GM12874 (cell line): ENCODE data around the gene HSPA12A.

Experiments
- TF ChIP-seq, protein P1 (sequence below): IDR thresholded peaks from 2 replicates; pipeline ENCODE4 v1.5.1; 2011; ENCODE audit warnings: low read depth, mild to moderate bottlenecking, control low read depth, low read length, moderate library complexity; ENCODE audit not compliant: insufficient read depth

The HSPA12A gene

GRCh38 chr10:116712989-116713543 lies 29.3 kb downstream of the HSPA12A start:
- TF ChIP-seq, protein P1, sequence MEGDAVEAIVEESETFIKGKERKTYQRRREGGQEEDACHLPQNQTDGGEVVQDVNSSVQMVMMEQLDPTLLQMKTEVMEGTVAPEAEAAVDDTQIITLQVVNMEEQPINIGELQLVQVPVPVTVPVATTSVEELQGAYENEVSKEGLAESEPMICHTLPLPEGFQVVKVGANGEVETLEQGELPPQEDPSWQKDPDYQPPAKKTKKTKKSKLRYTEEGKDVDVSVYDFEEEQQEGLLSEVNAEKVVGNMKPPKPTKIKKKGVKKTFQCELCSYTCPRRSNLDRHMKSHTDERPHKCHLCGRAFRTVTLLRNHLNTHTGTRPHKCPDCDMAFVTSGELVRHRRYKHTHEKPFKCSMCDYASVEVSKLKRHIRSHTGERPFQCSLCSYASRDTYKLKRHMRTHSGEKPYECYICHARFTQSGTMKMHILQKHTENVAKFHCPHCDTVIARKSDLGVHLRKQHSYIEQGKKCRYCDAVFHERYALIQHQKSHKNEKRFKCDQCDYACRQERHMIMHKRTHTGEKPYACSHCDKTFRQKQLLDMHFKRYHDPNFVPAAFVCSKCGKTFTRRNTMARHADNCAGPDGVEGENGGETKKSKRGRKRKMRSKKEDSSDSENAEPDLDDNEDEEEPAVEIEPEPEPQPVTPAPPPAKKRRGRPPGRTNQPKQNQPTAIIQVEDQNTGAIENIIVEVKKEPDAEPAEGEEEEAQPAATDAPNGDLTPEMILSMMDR = no peak

GRCh38 chr10:116712519-116712918 lies 29.8 kb downstream of the HSPA12A start:
- TF ChIP-seq, protein P1 = no peak

- TF ChIP-seq, protein P1 = no peak
Observed at GRCh38 chr10:116710076-116710475, 32.3 kb downstream of the HSPA12A start.

DNA sequence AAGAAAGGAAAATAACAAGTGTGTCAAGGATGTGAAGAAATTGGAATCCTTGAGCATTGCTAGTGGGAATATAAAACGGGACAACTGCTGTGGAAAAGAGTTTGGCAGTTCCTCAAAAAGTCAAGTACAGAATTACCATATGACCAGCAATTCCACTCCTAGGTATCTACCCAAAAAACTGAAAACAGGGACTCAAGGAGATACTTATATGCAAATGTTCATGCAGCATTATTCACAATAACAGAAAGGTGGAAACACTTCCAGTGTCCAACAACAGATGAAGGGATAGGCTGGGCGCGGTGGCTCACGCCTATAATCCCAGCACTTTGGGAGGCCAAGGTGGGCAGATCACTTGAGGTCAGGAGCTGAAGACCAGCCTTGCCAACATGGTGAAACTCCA lies 33.5 kb downstream of the HSPA12A start:
- TF ChIP-seq, protein P1 = no peak

- TF ChIP-seq, protein P1 = no peak
Observed at GRCh38 chr10:116708391-116708821, 34.0 kb downstream of the HSPA12A start.

GRCh38 chr10:116707981-116708380 lies 34.4 kb downstream of the HSPA12A start:
- TF ChIP-seq, protein P1 = no peak

GRCh38 chr10:116706281-116706680 lies 36.1 kb downstream of the HSPA12A start:
- TF ChIP-seq, protein P1 = no peak
